ENCODE measurements around the gene DHX35.

The DHX35 gene

GRCh38 chr20:38979842-38980241 is 17.7 kb downstream of the DHX35 start:
- no peak overlapping the region for H3K4me3 ChIP-seq (ENCODE audit: low read depth, low read length)
- no peak for DNase-seq (ENCODE audit: low read depth)
- TF ChIP-seq CTCF (IDR thresholded peaks at IDR 0.05; ENCODE audit: low read depth, low read length, missing control alignments), result no peak
- in situ Hi-C loops (cut with HindIII; ENCODE audit: low sequenced_read_pairs), result no loop called here

- TF ChIP-seq CTCF (IDR thresholded peaks at IDR 0.05; ENCODE audit: low read depth, low read length, missing control alignments), result no peak
- in situ Hi-C loops (cut with HindIII; ENCODE audit: low sequenced_read_pairs), result no loop called here
- no peak overlapping the region for H3K4me3 ChIP-seq (ENCODE audit: low read depth, low read length)
These were observed 20.1 kb downstream of the DHX35 start for GRCh38 chr20:38982291-38982690.

GRCh38 chr20:38985060-38985459 is 22.9 kb downstream of the DHX35 start:
- no peak for TF ChIP-seq CTCF (IDR thresholded peaks at IDR 0.05; ENCODE audit: low read depth, low read length, missing control alignments)
- no peak overlapping the region for H3K4me3 ChIP-seq (ENCODE audit: low read depth, low read length)
- no peak for DNase-seq (ENCODE audit: low read depth)
- in situ Hi-C loops (cut with HindIII; ENCODE audit: low sequenced_read_pairs), result no loop called here

More at GRCh38 chr20:38982291-38982690, 20.1 kb downstream of the DHX35 start:
- no peak for DNase-seq (ENCODE audit: low read depth)

- H3K4me3 ChIP-seq (ENCODE audit: low read depth, low read length), result no peak overlapping the region
- in situ Hi-C loops (cut with HindIII; ENCODE audit: low sequenced_read_pairs), result no loop called here
- no peak for TF ChIP-seq CTCF (IDR thresholded peaks at IDR 0.05; ENCODE audit: low read depth, low read length, missing control alignments)
- peak; percentile 95 for DNase-seq (ENCODE audit: low read depth)
These were observed 23.5 kb downstream of the DHX35 start for GRCh38 chr20:38985603-38986170.

- no peak for TF ChIP-seq CTCF (IDR thresholded peaks at IDR 0.05; ENCODE audit: low read depth, low read length, missing control alignments)
- in situ Hi-C loops (cut with HindIII; ENCODE audit: low sequenced_read_pairs), result no loop called here
- no peak overlapping the region for H3K4me3 ChIP-seq (ENCODE audit: low read depth, low read length)
- DNase-seq (ENCODE audit: low read depth), result no peak
These were observed 24.5 kb downstream of the DHX35 start for GRCh38 chr20:38986663-38987062.

GRCh38 chr20:38987777-38988176 is 25.6 kb downstream of the DHX35 start:
- DNase-seq (ENCODE audit: low read depth), result no peak

More at GRCh38 chr20:38987777-38988176, 25.6 kb downstream of the DHX35 start:
- H3K4me3 ChIP-seq (ENCODE audit: low read depth, low read length), result no peak overlapping the region
- no peak for TF ChIP-seq CTCF (IDR thresholded peaks at IDR 0.05; ENCODE audit: low read depth, low read length, missing control alignments)
- in situ Hi-C loops (cut with HindIII; ENCODE audit: low sequenced_read_pairs), result no loop called here

Data from astrocyte of the cerebellum (primary cell).